ENCODE results near the gene GOLPH3.
A peak's percentile ranks its signal among the peaks of the same experiment; 100 is the strongest.
"Not testable (repeated sequence)": the region's sequence is repeated elsewhere in the genome, so short reads cannot be mapped to it uniquely, and the experiment has no call there.

GOLPH3 gene

GRCh38 chr5:32174011-32174870 is at the start of gene GOLPH3:
TSS of gene GOLPH3 (minus strand) at chr5:32174319. CDS start at chr5:32174034, 285 bp downstream.
- DNase-seq: peak; percentile 97

GRCh38 chr5:32222723-32223470 is 48.8 kb upstream of the GOLPH3 start:
- DNase-seq: no peak

- peak; percentile 47 for DNase-seq
Observed at GRCh38 chr5:32217886-32218396, 43.8 kb upstream of the GOLPH3 start.

- not testable (repeated sequence) for DNase-seq
Observed at GRCh38 chr5:32214344-32214743, 40.2 kb upstream of the GOLPH3 start.

- no peak for DNase-seq
Observed at GRCh38 chr5:32210151-32210550, 36.0 kb upstream of the GOLPH3 start.

- DNase-seq: not testable (repeated sequence)
Observed at GRCh38 chr5:32208837-32209236, 34.7 kb upstream of the GOLPH3 start.

GRCh38 chr5:32207355-32207634 is 33.2 kb upstream of the GOLPH3 start:
- peak; percentile 78 for DNase-seq

GRCh38 chr5:32206509-32207354 is 32.6 kb upstream of the GOLPH3 start:
- no peak for DNase-seq

- DNase-seq: no peak
Observed at GRCh38 chr5:32206053-32206452, 31.9 kb upstream of the GOLPH3 start.

- DNase-seq: peak; percentile 42
Observed at GRCh38 chr5:32202394-32202793, 28.3 kb upstream of the GOLPH3 start.

GRCh38 chr5:32201122-32201753 is 27.1 kb upstream of the GOLPH3 start:
- peak; percentile 77 for DNase-seq

- no peak for DNase-seq
Observed at GRCh38 chr5:32197032-32197431, 22.9 kb upstream of the GOLPH3 start.

GRCh38 chr5:32195265-32195664 is 21.1 kb upstream of the GOLPH3 start:
- no peak for DNase-seq

- DNase-seq: peak; percentile 89
Observed at GRCh38 chr5:32193591-32193990, 19.5 kb upstream of the GOLPH3 start.

- DNase-seq: no peak
Observed at GRCh38 chr5:32190095-32190494, 16.0 kb upstream of the GOLPH3 start.

GRCh38 chr5:32187675-32188074 is 13.6 kb upstream of the GOLPH3 start:
- no peak for DNase-seq

GRCh38 chr5:32182463-32183063 is 8.4 kb upstream of the GOLPH3 start:
- DNase-seq: no peak

GRCh38 chr5:32173267-32174010 is 680 bp downstream of the GOLPH3 start:
- peak; percentile 30 for DNase-seq

GRCh38 chr5:32172923-32173266 is 1.2 kb downstream of the GOLPH3 start:
- no peak for DNase-seq

- DNase-seq: peak; percentile 32
Observed at GRCh38 chr5:32172186-32172911, 1.8 kb downstream of the GOLPH3 start.

Data from suppressor macrophage treated with lipopolysaccharide for 4 hours (primary cell).